Fibroblast of villous mesenchyme (primary cell): ENCODE results near the gene RHOD. TPM values are rescaled to one million over a fixed set of nuclear protein-coding genes. Genes with fewer than 3 reads are reported as not detected.

ENCODE experiments used
- DNase-seq: peaks from one replicate; pipeline ENCODE4 v3.0.0-alpha.2; 2010; ENCODE audit warnings: low read depth
- H3K4me3 ChIP-seq: 2 replicates; pipeline ENCODE4 v1.5.1; 2011; ENCODE audit warnings: low read depth, mild to moderate bottlenecking, low read length
- CTCF ChIP-seq: IDR thresholded peaks from 2 replicates; pipeline ENCODE4 v1.5.1; 2012; ENCODE audit warnings: low read depth, mild to moderate bottlenecking, low read length; ENCODE audit not compliant: insufficient read depth
- total RNA-seq: library from RNA; depleted of rRNA; stranded (reverse); fragments of >200 nt; gene quantifications from 2 replicates; pipeline ENCODE4 v1.2.3, GENCODE V29; 2012

RHOD gene
- total RNA-seq, 1 donor: 12.5 TPM

DNA sequence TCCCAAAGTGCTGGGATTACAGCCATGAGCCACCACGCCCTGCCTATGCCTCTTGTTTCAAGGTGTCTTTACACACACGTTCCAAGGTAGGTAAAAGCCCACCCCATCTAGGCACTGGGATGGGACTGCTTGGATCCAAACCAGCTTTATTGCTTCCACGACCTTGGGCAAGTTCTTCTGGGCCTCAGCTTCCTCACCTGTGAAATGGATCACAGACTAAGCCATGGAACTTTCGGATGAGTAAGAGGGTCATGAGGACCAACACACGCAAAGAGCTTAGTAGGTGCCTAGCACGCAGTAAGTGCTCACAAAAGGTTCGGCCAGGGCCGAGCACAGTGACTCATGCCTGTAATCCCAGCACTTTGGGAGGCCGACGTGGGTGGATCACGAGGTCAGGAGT, 15.6 kb downstream of the RHOD start:
- DNase-seq: no peak
- H3K4me3 ChIP-seq: no peak overlapping the region
- no peak for TF ChIP-seq CTCF

GRCh38 chr11:67073908-67074307, 17.3 kb downstream of the RHOD start:
- DNase-seq: no peak
- TF ChIP-seq CTCF: no peak
- H3K4me3 ChIP-seq: no peak overlapping the region

DNA sequence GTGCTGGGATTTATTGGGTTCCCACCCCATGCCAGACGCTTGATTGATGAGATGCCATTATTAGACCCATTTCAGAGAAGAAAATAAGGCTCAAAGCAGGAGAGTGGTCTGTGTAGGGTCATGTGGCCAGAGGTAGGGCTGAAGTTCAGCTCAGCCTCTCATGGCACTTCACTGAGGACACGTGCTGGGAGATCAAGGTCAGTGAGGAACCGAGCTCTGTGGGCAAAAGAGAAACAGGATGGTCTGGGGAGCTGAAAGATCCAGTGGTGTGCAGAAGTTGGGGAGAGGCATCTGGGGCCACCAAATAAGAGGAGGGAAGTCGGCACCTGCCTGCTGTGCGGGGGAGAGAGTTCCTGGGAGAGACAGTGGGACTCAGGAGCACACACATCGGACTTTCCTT, 19.6 kb downstream of the RHOD start:
- TF ChIP-seq CTCF: no peak
- DNase-seq: no peak
- H3K4me3 ChIP-seq: no peak overlapping the region

DNA sequence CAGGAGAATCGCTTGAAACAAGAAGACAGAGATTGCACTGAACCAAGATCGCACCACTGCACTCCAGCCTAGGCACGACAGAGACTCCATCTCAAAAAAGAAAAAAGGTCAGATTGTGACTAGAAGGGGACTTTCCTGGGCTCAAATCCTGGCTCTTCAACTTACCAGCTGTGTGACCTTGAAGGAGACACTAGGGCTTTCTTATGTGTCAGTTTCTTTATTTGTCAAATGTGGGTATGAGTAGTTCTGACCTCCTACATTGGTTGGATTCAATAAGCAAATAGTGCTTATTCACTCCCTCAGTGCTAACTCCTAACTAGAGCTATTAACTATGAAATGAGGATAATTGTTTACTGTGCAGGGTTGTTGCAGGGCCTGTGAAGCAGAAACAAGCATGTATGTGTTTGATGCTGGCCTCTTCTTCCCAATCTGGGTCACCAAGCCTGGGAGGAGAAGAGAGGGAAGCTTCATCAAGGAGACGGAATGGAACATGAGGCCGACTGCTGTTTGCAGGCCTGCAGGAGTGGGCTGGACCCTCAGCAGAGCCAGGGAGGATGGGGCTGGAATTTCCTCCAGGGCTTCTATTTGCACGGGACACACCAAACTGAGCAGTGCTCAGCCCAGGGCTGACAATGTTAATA, 22.5 kb downstream of the RHOD start:
- DNase-seq: no peak
- no peak overlapping the region for H3K4me3 ChIP-seq
- no peak for TF ChIP-seq CTCF

DNA sequence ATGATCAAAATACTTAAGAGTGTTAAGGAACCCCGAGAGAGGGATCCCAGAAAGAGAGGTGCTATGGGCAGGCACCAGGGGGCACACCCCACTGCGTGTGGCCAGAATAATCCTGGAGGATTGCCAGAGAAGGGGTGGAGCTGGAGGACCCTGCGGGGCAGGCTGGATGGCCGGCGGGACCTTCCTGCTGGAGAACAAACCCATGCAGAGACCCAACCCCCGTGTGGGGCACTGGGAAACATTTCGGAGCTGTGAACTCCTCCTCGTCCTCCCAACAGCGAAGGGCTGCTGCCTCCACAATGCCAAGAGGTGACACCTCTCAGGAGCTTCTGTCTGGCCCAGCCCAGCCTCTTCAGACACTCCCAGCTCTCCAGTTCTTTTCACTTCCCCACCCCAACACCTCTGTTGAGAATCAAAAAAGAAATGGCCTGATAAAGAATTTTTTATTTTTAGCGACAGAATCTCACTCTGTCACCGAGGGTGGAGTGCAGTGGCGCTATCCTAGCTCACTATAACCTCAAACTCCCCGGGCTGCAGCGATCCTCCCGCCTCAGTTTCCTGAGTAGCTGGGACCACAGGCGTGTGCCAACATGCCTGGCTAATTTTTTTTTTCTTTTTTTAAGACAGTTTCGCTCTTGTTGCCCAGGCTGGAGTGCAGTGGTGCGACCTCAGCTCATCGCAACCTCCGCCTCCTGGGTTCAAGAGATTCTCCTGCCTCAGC, 25.6 kb downstream of the RHOD start:
- DNase-seq: peak; percentile 14
- TF ChIP-seq CTCF: no peak
- no peak overlapping the region for H3K4me3 ChIP-seq

GRCh38 chr11:67083786-67084366, 27.2 kb downstream of the RHOD start:
- H3K4me3 ChIP-seq: no peak overlapping the region
- TF ChIP-seq CTCF: no peak
- no peak for DNase-seq
